ENCODE results near the gene TMEM217.

Gene TMEM217

DNA sequence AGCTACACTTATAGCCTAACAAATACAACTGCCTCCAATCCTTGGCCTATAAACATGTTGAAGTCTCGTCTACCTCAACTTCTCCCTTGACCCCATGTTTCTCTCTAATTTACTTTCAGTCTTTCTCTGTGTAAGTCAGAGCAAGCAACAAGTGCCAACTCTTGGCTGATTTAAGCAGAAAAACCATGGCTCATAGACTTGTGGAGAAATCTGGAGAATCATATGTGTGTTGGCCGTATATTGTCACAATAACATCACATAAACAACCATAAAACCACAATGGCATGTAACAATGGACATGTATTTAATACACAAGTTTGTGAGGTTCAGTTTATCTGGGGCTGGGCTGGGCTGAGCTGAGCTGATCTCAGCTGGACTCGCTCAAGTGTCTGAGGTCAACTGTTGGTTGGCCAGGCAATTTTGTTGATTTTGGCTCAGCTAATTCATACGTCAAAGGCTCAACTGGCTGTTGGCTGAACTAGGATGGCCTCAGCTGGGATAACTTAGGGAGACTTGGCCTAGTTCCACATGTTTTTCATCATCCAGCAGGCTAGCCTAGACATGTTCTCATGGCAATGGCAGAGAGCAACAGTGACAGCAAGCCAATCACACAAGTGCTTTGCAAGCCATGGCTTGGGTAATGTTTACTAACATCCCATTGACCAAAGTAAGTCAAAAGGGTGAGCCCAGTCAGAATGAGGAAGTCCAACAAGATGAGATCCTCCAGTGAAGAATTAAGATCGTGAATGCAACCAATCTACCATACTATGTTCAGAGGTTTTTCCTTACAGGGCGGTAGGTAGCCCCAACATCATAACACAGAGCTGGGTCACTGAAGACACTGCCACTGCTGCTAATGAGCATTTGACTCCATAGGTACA lies 13.3 kb downstream of the TMEM217 start:
- DNase-seq (ENCODE audit: low spot score): peak; percentile 55

DNA sequence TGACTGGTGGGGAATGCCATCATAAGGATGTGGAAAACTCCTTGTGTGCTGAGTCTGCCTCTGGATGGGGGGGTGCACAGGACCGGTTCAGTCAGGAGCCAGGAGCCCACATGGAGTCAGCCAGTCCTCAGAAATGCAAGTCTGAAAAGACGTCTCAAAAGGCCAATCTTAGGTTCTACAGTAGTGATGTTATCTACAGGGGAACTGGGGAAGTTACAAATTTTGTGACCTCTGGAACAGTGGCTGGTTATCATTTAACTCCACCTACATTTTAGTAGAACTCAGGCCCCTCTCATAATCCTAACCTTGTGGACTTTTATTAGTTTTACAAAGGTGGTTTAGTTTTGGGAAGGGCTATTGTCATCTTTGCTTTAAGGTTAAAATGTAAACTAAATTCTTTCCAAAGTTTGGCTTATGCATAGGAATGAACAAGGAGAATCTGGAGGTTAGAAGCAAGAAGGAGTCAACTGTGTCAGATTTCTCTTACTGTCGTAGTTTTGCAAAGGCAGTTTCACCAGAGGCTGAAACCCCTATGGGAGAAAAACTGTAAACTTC lies 14.1 kb downstream of the TMEM217 start:
- DNase-seq (ENCODE audit: low spot score): no peak

DNA sequence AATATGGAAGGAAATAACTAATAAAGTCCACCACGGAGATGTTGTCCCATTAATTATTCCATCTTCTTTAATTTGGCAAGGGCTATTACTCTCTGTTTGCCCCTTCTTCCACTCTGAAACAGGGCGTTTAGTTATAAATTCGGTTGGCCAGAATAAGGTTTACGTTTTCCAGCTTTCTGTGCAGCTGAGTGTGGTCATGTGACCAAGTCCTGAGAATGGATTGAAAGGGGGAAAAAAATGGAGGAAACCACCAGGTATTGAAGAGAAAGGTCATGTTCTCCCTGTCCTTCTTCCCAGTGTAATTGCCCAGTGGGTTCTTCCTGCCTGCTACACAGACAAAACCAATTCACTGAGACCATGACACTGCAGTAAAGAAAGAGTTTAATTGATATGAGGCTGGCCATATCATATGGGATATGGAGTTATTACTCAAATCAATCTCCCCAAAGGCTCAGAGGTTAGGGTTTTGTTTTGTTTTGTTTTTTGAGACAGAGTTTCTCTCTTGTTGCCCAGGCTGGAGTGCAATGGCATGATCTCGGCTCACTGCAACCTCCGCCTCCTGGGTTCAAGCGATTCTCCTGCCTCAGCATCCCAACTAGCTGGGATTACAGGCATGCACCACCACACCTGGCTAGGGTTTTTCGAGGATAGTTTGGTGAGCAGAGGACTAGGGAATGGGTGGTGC lies 14.7 kb downstream of the TMEM217 start:
- no peak for DNase-seq (ENCODE audit: low spot score)

DNA sequence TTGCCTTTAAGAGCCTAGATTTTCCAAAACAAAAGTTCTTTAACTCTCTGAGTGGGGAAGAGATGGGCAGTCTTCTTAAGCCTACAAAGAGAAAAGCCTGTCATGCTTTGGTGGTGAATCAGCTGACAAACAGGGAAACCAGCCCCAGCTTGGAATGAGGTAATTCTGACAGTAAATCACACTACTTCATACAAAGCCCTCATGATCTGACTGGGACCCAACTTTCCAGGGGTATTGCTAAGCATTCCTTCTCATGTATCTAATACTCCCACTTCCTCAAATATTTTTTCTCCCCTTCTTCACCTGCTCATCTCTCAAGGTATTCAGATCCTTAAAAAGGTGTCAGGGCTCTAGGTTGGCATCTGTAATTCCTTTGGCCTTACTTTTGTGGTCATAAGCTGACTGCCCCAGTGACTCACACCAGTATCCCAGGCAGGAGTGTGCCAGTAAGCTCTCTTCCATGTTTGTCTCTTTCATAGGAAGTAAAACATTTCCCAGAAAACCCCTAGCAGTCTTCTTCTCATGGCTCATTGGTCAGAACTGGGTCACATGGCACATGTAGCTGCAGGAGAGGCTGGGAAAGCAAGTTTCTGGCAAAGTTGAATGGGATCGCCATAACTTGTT lies 15.4 kb downstream of the TMEM217 start:
- DNase-seq (ENCODE audit: low spot score): no peak

DNA sequence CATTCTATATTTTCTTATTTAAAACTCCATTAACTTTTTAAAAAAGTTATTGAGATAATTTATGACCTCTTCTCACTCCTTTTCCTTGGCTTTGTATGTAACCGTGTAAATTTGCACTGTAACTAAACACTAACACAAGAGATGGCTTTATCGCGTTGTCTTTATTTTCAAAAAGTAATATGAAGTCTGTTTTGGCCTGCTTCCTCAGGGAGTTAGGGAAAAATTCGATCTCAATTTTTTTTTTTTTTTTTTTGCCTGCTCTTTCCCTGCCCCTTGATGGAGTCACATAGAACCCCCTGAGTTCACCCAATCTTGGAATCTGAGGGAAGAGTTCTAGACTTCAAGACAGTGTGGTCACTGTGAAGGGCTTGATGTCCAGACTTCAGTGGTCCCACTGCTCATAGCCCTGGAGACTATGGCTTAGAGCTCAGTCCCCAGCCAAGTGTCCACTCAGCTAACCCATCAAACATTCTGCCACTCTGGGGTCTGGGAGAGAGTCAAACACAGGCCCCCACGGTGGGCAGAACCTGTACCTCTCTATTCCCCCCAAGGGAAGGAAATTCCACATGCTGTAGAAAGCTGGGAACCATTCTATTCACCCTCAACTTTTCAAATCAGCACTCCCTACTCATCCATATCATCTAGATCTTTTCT lies 16.0 kb downstream of the TMEM217 start:
- DNase-seq (ENCODE audit: low spot score): no peak

DNA sequence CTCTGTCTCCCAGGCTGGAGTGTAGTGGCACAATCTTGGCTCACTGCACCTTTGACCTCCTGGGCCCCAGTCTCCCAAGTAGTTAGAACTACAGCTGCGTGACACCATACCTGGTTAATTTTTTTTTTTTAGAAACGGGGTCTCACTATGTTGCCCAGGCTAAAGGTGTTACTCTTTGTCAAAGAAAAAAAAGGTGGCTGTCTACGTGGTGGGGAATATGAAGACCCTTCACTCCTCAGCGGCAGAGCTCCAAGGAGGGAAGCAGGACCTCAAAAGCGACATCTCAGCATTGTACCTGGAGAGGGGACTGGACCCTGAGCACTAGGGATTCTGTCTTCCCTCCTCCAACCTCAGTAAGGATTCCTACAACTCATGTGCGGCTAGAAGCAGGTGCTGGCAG lies 16.8 kb downstream of the TMEM217 start:
- no peak for DNase-seq (ENCODE audit: low spot score)

DNA sequence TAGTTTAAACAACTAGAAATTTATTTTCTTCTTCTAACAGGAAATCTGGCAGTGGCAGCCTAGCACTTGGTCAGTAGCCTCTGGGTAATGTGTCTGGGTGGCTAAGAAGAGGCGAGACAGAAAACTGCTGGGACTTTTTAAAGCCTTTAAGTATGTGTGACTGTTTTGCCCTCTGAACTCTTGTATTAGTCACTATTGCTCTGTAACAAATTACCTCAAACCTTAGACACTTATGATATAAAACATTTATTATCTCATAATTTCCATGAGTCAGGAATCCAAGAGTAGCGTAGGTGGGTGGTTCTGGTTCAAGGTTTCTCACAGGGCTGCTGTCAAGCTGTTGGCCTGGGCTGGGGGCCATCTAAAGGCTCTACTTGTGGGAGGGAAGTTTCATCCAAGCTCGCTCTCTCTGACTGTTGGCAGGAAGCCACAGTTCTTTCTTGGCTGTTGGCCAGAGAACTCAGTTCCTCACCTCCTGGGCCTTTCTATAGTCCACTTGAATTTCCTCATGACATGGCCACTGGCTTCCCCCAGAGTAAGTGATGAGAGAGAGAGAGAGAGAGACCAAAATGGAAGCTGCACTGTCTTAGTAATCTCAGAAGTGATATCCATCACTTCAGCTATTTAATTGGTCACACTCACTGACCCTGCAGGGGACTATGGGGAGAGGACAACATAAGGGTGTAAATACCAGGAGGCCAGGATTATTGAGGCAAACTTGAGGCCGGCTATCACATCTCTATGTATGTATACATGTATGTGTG lies 17.8 kb downstream of the TMEM217 start:
- DNase-seq (ENCODE audit: low spot score): peak; percentile 78

DNA sequence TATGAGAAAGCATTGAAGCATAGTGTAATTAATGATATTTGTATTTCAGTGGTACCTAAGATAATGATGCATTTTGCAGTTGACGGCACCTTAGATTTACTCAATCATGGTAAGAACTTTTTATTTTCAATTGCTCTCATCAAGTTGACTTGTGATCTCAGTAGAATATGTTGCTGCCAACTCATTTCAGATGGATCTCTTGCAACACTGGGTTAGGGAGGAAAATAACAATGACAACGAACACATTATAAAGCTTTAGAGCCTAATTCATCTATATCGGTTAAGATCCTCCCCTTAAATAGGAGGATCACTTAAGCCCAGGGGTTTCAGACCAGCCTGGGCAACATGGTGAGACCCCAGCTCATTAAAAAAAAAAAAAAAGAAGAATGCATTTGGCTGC lies 18.4 kb downstream of the TMEM217 start:
- no peak for DNase-seq (ENCODE audit: low spot score)

DNA sequence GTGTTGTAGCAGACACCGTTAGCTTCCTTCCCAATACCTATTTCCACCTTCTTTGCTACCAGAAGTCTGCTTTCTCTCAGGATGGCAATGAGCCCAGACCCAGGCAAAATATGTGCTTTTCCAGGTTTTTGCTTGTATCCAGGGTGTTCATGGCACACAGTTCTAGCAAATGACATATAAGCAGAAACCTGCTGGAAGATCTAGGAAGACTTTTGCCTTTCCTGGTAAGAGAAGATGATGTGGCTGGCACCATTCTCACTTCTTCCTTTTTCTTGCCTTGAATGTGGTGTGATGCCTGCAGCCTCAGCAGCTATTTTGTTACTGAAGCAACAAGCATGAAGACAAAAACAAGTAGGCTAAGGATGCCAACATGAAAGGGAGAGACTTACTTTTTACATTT lies 19.6 kb downstream of the TMEM217 start:
- peak; percentile 17 for DNase-seq (ENCODE audit: low spot score)

DNA sequence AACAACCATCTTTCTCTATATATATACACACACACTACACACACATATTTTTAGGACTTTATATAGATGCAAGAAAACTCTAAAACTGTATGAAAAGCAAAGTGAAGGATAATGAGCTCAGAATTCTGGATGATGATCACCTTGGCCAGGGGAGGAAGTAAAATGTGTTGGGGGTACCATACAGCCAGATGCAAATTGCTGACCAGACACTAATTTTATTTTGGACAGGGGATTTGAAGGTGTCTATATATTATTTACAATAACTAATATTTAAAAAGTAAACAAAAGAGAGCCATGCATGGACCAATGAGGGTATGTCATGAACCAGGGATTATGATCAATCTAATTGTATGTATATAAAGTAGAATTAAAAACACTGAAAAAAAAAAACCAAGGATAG lies 20.2 kb downstream of the TMEM217 start:
- DNase-seq (ENCODE audit: low spot score): no peak

DNA sequence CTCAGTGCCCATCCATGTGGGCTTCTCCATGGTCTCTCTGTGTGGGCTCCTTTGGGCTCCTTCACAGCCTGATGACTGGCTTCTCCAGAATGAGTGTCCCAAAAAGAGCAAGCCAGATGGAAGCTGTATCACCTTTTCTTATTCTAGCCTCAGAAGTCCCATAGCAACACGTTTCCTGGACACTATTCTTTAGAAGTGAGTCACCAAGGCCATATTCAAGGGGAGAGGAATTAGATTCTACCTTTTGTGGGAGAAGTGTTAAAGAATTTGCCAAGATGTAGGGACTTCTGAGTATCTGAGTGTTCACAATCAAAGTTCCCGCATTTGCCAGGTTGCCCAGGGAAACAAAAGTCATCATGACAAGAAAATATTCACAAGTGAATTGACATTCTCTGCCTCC lies 21.0 kb downstream of the TMEM217 start:
- no peak for DNase-seq (ENCODE audit: low spot score)

DNA sequence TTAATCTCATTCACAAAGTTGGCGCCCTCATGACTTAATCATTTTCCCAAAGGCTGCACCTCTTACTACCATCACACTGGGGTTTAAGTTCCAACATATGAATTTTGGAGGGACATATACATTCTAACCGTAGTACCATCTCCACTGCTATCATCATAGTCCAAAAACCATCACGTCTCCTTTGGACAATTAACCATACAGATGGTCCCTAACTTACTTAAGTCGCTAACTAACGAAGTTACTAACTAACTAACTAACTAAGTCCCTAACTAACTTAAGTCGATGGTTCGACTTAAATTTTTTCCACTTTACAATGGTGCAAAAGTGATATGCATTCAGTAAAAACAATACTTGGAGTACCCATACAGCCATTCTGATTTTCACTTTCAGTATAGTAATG lies 24.4 kb downstream of the TMEM217 start:
- DNase-seq (ENCODE audit: low spot score): no peak

DNA sequence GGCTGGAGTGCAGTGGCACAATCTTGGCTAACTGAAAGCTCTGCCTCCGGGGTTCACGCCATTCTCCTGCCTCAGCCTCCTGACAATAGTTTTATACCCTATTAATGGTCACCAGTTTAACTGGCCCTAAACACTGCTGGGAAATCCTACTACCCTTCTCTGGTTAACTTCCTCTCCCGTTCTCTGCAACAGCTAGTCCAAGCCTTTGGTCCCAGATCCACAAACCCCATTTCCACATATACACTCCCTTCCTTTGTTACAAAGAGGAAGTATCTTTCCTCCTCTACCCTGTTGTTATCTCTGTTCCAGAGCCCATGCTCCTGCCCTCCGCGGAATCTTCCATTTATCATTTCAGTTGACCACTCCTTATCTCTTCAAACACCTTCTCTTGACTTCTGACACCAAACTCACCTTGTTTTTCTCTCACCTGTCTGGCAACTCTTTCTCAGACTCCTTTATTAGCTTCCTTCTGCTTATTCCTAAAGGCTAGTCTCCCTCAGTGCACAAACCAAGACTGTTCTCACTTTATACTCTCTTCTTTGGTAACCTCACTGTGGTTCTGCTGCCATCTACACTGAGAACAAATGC lies 25.4 kb downstream of the TMEM217 start:
- no peak for DNase-seq (ENCODE audit: low spot score)

DNA sequence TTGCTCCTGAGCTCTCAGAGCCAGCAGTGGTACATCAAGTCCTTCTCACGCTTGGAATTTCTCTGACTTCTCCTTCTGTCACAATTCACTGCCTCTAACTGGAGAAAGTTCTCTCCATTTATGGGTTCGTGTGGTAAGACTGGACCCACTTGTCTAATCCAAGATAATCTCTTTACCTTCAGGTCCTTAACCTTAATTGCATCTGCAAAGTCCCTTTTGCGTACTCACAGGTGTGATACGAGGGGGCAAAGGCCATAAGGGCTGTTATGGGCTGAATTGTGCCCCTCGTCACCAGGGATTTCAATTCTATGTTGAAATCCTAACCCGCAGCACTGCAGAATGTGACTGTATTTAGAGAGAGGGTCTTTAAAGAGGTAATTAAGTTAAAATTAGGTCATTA lies 27.8 kb downstream of the TMEM217 start:
- no peak for DNase-seq (ENCODE audit: low spot score)

DNA sequence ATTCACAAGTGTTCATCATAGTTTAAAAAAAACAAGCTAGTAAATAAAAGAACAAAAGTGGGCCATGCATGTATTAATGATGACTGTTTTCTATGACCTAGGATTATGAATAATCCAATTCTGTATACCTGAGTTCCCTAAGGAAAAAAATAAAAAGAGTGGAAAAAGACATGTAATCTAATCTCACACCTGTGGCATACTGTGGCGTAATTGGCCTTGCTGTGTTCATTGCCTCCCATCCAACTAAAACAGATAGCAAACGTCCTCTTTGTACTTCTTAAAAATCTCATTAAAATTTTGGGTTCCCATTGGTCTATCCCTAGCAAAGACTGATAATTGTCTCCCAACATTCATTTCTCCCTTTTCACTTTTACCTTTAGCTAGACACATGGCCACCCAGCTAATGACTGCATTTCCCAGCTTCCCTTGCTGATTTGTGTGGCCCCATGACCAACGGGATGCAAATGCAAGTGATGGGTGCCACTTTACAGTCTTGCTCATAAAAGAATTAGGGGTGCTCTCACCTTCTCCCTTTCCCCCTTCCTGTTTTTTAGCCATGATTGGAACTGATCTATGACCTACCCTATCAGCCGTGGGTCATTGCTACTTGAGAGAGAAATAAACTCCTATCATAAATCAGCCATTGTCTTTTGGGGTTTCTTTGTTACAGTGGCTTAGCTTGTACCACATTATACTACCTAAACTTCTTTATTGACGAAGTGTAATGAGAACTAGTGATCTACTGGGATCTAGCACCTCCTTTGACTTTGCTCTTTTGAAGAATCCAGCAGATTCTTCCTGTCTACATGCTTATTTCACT lies 32.4 kb downstream of the TMEM217 start:
- no peak for DNase-seq (ENCODE audit: low spot score)

DNA sequence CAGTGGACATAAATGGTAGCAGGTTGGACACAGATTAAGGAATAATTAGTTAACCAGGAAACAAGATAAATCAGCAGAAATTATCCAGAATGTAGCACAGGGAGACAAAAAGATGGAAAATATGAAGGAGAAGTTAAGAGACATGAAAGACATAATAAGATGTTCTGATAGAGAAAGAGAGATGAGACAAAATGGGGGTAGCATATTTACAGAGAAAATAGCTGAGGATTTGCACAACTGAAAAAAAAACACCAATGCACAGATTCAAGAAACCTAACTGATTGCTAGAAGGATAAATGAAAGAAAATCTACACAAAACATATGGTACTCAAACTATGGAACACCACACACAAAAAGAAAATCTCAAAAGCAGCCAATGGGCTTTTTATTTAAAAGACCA lies 35.0 kb downstream of the TMEM217 start:
- no peak for DNase-seq (ENCODE audit: low spot score)

DNA sequence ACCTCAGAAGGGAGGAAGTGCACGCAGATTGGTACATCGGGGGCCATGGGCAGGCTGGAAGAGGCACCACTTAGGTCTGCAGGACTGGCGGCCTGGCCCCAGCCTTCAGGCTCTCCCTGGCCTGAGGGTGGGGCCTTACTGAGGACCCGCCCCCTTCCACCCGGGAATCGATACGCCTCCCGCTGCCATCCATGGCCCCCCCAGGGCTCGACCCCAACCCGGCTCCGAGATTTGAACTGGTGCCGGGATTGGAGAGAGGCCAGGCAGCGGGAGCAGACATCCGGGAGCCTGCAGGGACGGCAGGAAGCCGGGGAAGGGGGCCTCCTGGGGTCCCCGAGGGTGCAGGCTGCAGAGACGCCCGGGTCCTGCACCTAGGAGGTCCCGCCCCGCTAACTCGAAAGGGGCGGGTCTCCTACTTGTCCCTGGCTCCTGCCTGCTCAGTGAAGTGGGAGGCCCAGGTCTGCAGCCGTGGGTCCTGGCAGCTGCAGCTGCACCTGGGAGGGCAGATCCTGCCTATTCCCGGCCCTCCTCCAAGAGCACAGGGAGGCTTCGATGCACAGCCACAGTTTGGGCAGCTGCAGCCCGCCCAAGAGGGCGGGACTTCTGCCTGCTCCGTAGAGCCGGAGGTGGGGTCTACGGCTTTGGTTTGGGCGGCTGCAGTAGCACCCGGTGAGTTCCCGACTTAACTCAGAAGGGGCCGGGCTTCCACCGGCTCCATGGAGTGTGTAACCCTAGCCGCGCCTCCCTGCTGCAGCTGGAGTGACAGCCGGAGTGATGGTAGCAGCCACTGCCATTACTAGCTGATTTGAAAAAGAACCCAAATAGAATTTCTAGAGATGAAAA lies 35.6 kb downstream of the TMEM217 start:
- peak; percentile 47 for DNase-seq (ENCODE audit: low spot score)

DNA sequence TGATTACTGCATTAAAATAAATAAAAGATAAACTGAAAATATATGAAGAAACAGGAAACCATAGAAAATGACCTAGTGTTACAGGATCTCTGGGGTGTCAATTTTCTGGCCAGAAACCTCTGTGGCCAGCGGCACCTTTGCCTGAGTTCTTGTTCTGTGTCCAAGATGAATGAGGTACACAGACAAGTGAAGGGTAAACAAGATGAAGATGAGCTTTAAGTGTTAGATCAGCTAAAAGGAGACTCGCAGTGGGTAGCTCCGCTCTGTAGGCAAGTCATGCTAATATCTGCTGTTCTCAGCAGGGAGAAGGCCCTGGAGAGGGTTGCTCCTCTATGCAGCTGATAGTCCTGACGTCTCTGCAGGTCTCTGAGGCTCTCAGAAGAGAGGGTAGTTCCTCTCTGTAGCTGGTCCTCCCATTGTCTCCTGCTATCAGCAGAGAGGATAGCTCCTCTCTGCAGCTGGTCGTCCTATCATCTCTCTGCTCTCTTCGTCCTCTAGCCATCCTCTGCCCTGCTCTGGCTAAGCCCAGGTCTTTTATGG lies 36.3 kb downstream of the TMEM217 start:
- no peak for DNase-seq (ENCODE audit: low spot score)

DNA sequence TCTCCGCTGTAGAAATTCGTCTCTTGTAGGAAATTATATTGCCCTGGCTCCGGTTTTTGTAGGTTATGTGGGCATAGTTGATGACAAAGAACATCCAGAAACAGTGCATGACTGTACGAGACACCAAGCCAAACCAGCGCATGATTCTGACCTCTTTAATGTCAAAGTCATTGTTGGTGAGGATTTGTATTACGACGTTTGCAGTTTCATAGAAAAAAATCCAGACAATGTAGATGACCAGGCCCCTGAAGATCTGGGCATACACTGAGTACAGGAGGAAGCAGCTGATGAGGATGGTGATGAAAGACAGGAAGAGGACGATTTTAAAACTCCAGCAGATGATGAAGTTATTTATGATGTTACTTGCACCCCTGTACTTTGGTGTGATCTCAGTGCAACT lies 39.4 kb downstream of the TMEM217 start:
- no peak for DNase-seq (ENCODE audit: low spot score)
